Ramos (cell line): ENCODE results near the gene RPL29.

ENCODE experiments used
- in situ Hi-C: fragments of 300-500 bp; cut with MboI; formaldehyde crosslinking; loops from one replicate; pipeline ENCODE4 v1.14.3; 2022; ENCODE audit warnings: low sequenced_read_pairs; ENCODE audit not compliant: unreplicated experiment

The RPL29 gene

GRCh38 chr3:51954105-51954504, 41.6 kb downstream of the RPL29 start:
- in situ Hi-C loops, result no loop called here

GRCh38 chr3:51953445-51953844, 42.2 kb downstream of the RPL29 start:
- in situ Hi-C loops, result no loop called here

GRCh38 chr3:51950899-51951298, 44.8 kb downstream of the RPL29 start:
- in situ Hi-C loops, result no loop called here

- in situ Hi-C loops, result no loop called here
These were observed 46.6 kb downstream of the RPL29 start for GRCh38 chr3:51949121-51949520.

GRCh38 chr3:51948016-51948580, 47.6 kb downstream of the RPL29 start:
- in situ Hi-C loops, result no loop called here

- in situ Hi-C loops, result no loop called here
These were observed 48.3 kb downstream of the RPL29 start for GRCh38 chr3:51947215-51947900.

- in situ Hi-C loops, result no loop called here
These were observed 48.9 kb downstream of the RPL29 start for GRCh38 chr3:51946796-51947195.

- in situ Hi-C loops, result no loop called here
These were observed 49.6 kb downstream of the RPL29 start for GRCh38 chr3:51945926-51946705.

- in situ Hi-C loops, result no loop called here
These were observed 50.5 kb downstream of the RPL29 start for GRCh38 chr3:51945031-51945840.

GRCh38 chr3:51944451-51945021, 51.2 kb downstream of the RPL29 start:
- in situ Hi-C loops, result no loop called here
